ENCODE results near the gene MEI1. TPM values are rescaled to one million over a fixed set of nuclear protein-coding genes. Genes with fewer than 3 reads are reported as not detected.

MEI1 gene
- total RNA-seq, 1 experiment from 2014 or later, result not detected

DNA sequence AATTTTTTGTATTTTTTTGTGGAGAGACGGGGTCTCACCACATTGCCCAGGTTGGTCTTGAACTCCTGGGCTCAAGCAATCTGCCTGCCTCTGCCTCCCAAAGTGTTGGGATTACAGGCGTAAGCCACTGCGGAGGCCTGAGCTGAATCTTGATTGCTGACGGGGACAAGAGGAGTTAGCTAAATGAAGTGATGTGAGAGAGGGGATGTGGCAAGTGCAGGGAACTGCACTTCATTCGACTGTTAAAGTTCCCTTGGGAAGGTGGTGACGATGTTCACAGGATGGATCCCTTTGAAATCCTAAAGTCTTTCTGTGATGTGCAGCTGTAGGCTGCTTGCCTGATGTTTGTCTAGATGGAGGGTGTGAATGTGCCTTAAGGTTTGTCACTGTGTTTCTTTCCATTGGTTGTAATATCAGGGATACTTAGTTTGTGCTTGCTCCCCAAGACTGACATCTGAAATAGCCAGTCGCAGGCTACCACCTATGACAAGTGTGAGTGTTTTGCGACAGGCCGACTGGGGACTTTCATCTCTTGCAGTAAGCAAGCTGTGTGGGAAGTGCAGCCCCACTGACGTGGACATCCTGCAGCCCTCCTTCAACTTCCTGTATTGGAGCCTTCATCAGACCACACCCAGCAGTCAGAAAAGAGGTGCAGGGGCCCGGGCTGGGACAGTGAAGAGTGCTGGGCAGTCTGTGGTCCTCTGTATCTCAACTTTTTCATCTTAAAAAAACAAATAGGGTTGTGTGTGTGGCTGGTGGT is 81.6 kb downstream of the MEI1 start:
- peak; percentile 27 for DNase-seq (ENCODE audit: low spot score)

GRCh38 chr22:41781507-41781906 is 82.2 kb downstream of the MEI1 start:
- DNase-seq (ENCODE audit: low spot score), result no peak

GRCh38 chr22:41782316-41782715 is 83.0 kb downstream of the MEI1 start:
- DNase-seq (ENCODE audit: low spot score), result no peak

- no peak for DNase-seq (ENCODE audit: low spot score)
These were observed 83.4 kb downstream of the MEI1 start for GRCh38 chr22:41782751-41783150.

DNA sequence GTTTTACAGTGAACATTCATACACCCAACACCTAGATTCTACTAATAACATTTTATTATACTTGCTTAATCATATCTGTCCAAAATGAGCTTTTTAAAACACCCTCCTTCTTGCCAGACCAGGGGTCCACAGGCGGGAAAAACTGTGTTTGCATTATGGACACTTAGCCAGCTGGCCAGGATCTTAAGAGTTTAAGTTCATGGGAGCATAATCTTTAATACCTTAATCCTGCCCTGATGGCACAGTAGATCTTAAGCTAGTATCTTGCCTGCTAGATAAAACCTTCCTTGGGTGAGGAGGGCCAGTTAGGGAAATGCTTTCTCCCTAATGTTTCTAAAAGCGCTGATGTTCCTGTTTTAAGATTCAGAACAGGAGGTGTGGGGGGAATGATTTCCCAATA is 88.0 kb downstream of the MEI1 start:
- no peak for DNase-seq (ENCODE audit: low spot score)

DNA sequence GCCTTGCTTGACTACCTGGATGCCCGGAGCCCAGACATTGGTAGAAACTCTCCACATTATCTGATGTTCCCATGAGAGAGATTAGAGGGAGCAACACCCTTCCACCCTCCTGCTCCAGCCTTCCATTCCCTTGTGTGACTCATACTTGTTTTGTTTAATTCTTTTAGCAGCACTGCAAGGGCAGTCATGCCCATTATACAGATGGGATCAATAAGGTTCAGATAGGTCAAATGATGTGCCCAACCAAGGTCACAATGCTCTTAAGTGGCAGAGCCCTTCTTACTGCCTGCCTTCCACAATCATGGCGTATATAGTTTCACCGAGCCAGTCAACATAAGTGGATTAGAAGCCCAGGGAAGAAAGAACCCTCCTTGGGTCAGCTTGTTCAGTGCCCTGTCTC is 94.6 kb downstream of the MEI1 start:
- DNase-seq (ENCODE audit: low spot score), result no peak

DNA sequence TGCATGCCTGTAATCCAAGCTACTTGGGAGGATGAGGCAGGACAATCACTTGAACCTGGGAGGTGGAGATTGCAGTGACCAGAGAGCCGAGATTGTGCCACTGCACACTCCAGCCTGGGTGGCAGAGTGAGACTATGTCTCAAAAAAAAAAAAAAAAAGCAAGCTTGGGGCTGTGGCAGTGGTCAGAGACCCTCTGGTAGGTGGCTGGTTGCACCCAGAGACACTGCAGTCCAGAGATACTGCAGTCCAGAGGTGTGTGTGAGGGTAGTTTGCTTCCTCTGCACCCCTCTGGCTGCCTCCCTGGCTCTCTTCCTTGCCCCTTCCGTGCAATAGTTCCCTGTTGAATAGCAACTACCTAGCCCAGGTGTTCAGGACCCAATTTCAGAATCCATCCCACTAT is 99.4 kb downstream of the MEI1 start:
- DNase-seq (ENCODE audit: low spot score), result no peak

DNA sequence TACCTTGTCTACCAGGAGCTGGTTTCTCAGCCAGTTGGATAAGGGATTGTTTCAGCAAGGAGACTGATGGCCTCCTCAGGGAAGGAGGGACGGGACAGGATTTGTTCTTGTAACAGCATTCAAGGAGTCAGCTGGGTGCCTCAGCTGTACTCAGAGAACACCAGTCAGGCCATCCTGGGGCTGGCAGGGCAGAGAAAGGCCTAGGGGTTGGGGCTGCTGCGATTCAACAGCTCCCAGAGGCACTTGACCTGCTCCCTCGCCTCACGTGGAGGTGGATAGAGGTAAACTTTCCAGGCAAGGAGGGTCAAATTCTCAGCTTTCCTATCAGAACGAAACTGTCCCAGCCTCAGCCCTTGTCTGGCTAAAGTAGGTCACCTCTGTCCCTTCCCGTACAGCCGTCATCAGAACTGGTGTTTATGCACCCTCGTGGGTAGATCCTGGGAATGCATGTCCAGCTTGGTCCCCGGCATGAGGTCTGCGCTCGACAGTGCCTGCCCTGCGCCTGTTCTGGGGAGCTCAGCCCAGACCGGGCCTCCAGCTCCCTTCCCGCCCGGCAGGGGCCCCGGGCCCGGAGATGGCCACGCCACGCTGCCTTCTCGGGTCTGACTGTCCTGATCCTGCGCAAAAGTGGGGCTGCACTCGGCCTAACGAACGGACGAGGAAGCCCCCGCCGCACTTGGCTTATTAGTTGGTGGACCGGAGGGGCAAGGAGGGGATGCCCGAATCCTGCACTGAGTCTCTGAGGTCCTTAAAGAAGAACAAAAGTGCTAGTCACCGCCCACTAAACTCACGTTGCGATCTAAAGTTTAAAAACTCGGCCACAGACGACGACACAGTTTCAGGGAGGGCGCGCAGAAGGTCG is 100.4 kb downstream of the MEI1 start:
- no peak for DNase-seq (ENCODE audit: low spot score)

GRCh38 chr22:41800348-41801146 is 101.2 kb downstream of the MEI1 start, which contains the start of gene CCDC134:
TSS of gene CCDC134 (plus strand) at chr22:41800679. CDS start at chr22:41808891, 8,212 bp downstream.
- peak; percentile 89 for DNase-seq (ENCODE audit: low spot score)

- no peak for DNase-seq (ENCODE audit: low spot score)
These were observed 102.0 kb downstream of the MEI1 start for GRCh38 chr22:41801147-41801819.

DNA sequence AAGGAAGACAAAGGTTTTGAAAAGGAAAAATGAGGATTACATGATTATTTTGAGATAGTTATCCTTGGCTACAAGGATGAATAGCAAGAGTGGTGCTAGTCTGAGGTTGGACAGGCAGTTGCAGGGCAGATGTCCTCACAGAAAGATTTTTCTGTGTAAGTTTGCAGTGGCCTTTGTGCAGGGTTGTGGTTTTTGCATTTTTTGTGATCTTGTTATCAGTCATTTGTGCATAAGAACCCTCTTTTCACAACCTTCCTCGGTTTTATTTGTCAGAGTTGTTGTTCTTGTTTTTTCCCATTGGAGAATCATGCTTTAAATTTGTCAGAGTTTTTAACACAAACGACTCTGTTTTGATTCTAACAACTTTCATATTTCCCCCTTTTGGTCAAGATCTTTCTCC is 102.6 kb downstream of the MEI1 start:
- DNase-seq (ENCODE audit: low spot score), result no peak

GRCh38 chr22:41805639-41806038 is 106.3 kb downstream of the MEI1 start:
- DNase-seq (ENCODE audit: low spot score), result no peak

- DNase-seq (ENCODE audit: low spot score), result no peak
These were observed 109.1 kb downstream of the MEI1 start for GRCh38 chr22:41808400-41808799.

DNA sequence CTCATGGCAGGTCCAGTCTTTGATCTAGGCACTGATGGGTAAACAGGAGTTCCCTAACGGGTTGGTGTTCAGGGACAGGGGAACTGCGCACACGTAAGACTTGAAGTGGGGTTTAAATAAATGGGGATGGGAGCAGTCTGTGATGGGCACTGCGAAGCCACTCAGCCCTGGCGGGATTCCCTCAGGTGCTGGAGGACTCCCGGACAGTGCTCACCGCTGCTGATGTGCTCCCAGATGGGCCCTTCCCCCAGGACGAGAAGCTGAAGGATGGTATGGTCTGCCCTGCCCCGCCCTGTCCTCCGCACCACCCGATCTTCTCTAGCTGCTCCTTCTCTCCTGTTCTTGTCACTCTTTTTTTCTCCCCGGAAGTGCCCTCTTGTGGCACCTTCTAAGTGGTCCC is 110.7 kb downstream of the MEI1 start:
- DNase-seq (ENCODE audit: low spot score), result no peak

DNA sequence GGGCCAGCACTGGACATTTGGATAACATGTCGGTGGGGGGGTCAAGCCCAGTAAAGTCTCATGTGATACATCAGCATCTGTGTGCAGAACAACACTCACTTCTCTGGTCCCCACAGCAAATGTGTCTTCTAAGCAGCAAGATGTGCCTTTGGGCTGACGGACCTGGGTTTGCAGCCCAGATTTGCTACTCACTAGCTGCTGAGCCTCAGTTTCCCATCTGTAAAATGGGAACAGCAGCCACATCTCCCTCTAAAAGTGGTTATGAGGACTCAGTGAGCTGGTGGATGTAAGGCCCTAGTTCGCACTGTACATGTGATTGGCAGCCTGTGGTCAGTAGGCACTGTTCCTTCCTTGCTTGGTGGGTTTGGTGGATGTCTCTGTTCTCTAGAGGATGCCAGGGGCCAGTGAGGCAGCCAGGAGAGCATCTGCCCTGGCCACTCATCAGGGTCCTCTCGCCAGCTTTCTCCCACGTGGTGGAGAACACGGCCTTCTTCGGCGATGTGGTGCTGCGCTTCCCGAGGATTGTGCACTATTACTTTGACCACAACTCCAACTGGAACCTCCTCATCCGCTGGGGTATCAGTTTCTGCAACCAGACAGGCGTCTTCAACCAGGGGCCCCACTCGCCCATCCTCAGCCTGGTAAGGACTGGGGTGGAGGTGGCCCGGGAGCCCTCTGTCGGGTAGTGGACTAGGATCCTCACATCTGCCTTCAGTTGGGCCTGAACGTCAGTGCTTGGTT is 113.7 kb downstream of the MEI1 start:
- DNase-seq (ENCODE audit: low spot score), result no peak

DNA sequence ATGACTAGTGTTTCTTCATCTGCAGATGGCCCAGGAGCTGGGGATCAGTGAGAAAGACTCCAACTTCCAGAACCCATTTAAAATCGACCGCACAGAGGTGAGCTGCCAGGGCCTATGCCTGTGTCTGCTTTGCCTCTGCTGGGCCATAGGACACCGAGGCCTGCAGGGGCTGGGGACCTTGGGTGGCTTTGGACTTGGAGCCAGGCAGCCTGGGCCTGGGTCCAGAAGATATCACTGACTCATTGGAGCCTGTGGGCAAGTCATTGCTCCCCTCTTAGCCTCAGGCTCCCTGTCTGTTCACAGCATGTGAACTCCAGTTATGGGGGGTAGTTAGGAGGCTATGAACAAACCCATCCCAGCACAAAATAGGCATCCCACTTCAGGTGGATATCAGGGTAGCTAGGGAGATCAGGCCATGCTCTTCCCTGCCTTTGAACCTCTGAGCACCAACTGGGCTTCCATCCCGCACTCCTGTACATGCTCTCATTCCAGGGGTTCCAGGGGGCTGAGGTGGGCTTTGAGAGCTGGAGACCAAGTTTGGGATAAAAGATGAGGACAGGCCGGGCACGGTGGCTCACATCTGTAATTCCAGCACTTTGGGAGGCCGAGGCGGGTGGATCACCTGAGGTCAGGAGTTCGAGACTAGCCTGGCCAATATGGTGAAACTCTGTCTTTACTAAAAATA is 114.6 kb downstream of the MEI1 start:
- DNase-seq (ENCODE audit: low spot score), result no peak

GRCh38 chr22:41815716-41816115 is 116.4 kb downstream of the MEI1 start:
- no peak for DNase-seq (ENCODE audit: low spot score)

GRCh38 chr22:41816241-41816640 is 116.9 kb downstream of the MEI1 start:
- DNase-seq (ENCODE audit: low spot score), result no peak

DNA sequence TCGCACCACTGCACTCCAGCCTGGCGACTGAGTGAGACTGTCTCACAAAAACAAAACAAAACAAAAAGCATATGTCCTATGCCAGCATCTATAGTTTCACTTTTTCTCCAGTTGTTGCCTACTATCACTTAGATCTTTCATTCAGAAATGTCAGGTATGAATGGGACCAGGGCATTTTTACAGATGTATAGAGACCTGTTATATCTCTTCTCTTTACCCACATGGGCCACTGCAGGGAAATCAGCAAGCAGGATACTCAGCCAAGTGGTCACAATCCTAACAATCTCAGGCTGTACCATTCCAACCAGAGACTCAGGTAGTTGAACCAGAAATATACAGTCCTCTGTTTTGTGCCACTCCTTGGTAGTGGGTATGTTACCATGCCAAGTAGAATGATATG is 117.6 kb downstream of the MEI1 start:
- no peak for DNase-seq (ENCODE audit: low spot score)

GRCh38 chr22:41818011-41818410 is 118.7 kb downstream of the MEI1 start:
- no peak for DNase-seq (ENCODE audit: low spot score)

Data from H4 (cell line).